ENCODE measurements around the gene S100A13. TPM values are rescaled to one million over a fixed set of nuclear protein-coding genes. Genes with fewer than 3 reads are reported as not detected.

The S100A13 gene
- polyA plus RNA-seq, 1 donor, result 58.5 TPM

- no peak for DNase-seq
Measured at GRCh38 chr1:153626477-153626903, 815 bp downstream of the S100A13 start.

- DNase-seq, result no peak
Measured at GRCh38 chr1:153624965-153625611, 2.2 kb downstream of the S100A13 start.

GRCh38 chr1:153623101-153623500 is 4.2 kb downstream of the S100A13 start:
- no peak for DNase-seq

- no peak for DNase-seq
Measured at GRCh38 chr1:153619171-153619570, 8.1 kb downstream of the S100A13 start.

DNA sequence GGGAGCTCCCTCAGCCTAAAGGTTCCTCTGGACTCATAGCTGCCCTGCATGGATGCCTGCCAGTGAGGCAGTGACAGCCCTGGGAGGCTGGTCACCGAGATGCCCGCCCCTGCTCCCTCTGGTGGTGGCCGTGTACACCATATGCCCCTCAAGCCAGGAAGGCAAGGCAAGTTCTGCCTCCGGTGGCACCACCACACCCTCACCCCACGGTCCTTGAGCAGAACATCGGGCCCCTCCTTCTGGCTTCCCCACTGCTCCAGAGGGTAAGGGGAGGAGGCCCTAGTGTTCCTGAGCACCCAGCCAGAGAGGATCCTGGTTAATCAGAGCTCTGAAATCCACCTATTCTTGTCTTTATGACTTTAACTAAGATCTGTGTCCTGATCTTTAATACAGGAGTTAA is 9.6 kb downstream of the S100A13 start:
- no peak for DNase-seq

DNA sequence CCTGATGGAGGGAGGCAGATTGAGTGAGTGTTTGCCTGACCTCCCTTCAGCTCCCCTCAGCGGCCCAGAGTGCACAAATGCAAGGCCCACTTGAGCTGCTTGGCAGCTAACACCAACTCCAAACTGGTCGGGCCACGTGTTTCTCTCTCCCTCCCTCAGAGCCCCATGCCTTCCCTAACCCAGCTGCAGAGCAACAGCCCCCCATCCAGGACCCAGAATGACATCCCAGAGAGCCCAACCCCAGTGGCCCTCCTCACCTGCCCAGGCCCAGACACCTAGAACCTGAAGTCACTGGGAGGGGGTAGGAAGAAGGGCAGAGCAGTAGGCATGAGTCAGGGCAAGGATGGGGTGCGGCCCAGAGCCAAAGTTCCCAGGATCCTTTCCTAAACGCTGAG is 10.4 kb downstream of the S100A13 start:
- no peak for DNase-seq

GRCh38 chr1:153616144-153616916 is 11.0 kb downstream of the S100A13 start, which contains the start of gene S100A14:
Gene S100A14, minus strand, starts transcription at chr1:153616325. Its CDS starts 467 bp downstream, at chr1:153615858.
- no peak for DNase-seq

DNA sequence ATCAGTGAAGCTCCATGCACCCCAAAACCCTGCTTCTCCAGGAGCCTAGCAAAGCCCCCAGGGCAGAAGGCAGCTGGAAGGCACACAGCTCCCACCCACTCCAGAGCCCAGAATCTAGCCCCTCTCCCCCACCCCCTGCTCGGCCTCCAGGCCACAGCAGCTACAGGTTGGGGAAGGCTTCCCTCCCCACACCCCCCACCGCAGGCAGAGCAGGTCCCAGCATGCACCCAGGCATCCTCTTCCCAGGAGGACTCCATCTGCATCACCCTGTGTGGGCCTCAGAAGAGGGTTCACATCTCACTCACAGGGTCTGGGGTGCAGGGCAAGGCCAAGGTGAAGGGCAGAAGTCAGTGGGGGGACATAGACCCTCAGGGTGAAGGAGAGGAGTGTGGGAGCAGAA is 11.9 kb downstream of the S100A13 start:
- no peak for DNase-seq

DNA sequence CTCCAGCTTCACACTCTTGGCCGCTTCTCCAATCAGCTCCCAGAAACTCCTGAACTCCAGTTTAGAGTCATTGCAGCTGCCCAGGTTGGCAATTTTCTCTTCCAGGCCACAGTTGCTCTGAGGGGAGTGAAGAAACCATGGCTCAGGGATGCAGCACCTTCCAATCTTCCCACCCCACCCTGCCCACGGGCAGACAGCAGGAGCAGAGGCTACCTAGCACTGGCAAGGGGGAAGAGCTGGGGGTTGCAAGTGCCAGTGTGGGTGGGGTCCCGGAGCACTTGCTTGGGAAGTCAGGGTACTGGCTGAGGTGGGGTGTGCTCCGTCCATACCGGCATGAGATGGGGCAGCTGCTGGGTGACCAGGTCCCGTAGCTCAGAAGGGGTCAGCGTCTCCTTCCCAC is 12.4 kb downstream of the S100A13 start:
- no peak for DNase-seq

DNA sequence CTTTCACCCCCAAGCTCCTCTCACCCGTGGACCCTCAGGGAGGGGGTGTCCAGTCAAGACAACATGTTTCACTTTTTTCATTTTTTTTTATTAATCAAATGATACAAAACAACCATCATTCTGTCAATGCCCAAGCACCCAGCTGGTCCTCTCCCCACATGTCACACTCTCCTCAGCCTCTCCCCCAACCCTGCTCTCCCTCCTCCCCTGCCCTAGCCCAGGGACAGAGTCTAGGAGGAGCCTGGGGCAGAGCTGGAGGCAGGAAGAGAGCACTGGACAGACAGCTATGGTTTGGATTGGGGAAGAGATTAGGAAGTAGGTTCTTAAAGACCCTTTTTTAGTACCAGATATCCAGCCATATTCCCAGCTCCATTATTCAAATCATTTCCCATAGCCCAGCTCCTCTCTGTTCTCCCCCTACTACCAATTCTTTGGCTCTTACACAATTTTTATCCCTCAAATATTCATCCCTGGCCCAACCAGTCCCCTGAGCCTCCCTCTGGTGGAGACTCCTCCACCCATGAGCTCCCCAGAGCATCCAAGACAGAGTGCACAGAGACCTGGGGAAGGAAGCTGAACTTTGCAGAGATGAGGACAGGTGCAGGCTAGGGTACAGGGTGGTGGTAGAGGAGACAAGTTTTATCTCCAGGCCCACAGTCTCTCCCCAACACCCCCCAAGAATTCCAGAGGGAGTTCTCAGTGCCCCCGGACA is 13.0 kb downstream of the S100A13 start:
- DNase-seq, result no peak

GRCh38 chr1:153613406-153613805 is 13.9 kb downstream of the S100A13 start:
- DNase-seq, result no peak

DNA sequence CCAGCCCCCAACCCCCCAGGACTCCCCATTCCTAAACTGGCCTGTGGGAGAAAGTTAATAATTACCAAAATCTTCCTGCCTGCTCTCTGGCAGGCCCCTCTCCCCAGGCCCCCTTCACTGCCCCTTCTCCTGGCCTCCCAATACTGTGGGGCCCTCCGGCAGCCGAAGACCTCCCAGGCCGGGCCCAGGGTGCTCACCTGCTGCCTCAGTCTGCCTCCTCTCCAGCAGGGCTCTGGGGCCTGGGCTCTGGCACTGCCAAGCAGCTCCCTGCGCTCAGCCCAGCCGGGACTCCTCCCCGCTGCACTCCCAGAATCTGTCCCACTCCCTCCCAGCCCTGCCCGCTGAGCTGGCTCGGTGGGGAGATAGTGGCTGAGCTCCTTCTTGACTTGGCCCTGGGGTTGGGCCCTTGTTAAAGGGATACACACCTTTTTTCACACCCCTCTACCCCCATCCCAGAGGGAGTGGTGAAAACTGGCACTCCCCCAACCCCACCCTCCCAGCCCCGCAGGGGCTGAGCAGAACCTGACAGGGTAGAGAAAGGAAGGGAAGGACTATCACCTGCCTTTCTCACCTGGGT is 14.5 kb downstream of the S100A13 start, which contains the start of gene S100A16:
S100A16 (minus strand) TSS at position 383 of the 577 bp plus-strand sequence. CDS start 4,986 bp downstream, outside the sequence.
- DNase-seq, result peak; percentile 67

GRCh38 chr1:153612111-153612754 is 15.1 kb downstream of the S100A13 start:
- DNase-seq, result no peak

DNA sequence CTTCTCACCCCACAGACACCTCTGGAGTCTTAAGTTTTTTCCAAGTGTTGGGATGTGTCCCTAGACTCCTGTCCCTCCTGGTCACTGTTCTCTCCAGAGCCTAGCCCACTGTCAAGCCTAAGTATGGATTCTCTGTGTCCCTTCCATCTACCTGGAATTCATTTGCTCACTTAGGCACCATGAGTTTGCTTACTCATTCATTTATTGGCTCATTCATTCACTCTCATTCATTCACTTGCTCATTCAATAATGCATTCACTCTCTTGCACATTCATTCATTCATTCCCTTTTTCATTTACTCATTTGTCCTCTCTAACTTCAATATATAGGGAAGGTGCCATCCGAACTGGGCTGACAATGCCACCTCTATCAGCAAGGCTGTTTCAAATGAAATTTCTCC is 15.9 kb downstream of the S100A13 start:
- no peak for DNase-seq

DNA sequence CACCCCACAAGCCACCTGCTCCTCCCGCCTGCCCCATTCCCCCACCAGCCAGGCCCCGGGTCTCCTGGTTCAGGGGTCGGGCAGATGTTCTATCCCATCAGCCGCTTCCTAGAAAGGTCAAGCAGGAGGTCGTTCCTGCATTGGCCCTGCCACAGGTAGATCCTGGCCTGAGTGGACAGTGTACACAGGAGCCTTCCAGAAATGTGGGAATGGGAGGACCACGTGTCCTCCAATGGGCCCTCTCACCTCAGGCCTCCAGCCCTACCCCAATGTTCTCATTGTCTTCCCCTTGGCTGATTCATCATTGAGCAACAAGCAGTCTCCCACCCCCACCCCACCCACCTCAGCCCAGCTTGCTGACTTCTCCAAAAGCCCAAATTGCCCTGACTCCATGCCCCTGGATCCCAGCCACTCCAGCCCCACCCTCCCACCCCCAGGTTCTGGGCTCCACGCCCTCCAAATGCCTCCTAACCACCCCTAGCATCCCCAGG is 16.4 kb downstream of the S100A13 start:
- no peak for DNase-seq

- DNase-seq, result no peak
Measured at GRCh38 chr1:153610334-153610733, 17.0 kb downstream of the S100A13 start.

DNA sequence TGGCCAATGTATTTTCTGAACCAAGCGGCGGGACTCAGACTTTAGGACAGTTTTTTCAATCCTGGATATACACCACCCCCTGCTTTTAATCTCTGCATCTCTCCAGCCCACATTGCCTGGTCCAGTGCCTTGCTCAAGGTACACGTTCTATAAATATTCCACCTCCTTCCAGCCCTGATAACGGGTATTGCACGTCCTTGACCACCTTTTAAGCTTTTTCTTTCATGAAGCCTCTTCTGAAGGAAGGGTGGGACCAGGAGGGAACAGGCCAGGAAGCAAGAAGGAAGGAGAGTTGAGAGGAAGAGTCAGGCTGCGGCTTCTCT is 17.8 kb downstream of the S100A13 start:
- DNase-seq, result no peak

DNA sequence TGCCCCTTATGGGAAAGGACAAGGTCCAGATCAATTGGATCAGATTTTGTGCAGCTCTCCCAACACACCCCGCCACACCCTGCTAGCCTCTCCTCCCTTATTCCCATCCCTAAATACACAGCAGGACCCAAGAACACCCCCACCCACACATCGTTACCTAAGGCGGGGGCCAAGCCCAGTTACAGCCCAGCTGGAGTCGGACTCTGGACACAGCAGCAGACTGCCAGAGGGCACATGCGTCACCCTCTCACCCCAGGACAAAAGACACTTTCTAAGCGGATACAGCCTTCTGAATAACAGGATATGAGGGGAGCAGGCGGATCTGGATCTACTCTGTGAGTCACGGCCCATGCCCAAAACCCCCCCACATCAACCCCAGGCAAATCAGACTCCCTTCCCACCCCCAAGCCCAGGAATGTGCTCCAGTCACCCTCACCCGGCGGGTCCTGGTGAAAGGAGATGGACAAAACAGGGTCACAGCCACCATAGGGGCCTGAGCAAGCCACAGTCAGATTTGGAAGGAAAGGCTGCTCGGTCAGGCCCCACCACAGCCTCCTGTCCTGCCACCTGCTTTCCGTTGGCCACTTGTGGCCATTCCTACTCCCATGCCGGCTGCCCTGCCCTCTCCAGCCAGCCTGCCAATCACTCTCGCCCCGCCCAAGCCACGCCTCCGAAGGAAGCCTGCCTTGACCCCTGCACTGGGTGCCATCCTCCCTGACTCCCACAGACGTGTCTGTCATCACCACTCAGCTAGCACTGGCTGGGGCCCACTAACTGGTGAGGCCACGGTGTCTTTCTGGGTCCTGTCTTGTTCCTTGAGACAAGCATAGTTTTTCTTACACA is 18.3 kb downstream of the S100A13 start:
- no peak for DNase-seq

DNA sequence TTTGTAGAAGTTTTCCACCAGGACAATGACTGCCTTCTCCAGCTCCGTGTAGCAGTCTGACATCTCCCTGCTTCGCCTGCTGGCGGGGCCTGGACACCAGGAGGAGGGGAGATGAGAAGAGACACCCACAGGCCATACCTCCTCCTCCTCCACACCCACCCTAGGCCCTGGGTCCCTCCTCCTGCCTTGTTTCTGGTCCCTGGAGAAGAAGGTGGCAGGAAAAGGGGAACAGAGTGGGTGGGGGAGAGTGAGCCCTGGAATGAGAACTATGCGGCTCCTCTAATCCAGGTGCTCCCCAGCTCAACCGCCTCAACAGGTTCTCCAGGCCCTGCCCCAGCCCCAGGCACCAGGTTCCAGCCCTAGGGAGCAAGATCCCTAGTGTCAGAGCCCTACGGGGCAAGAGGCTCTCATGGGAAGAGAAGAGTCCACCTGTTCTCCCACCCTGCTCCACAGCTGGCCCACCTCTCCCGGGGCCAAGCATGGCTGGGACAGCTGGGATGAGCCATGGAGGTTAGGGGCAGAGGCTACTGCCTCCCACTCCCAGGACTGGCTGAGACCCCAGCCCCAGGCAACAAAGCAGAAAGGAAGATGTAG is 19.1 kb downstream of the S100A13 start:
- no peak for DNase-seq

GRCh38 chr1:153607381-153607780 is 19.9 kb downstream of the S100A13 start:
- no peak for DNase-seq

GRCh38 chr1:153606194-153606593 is 21.1 kb downstream of the S100A13 start:
- no peak for DNase-seq

Measured in hindlimb muscle (tissue), 1 donor.